Astrocyte of the spinal cord (primary cell): ENCODE data around the gene KRTAP10-10.

Experiments used
- DNase-seq: peaks from one replicate; pipeline ENCODE4 v3.0.0; 2011; ENCODE audit warnings: low read depth, low spot score
- H3K4me3 ChIP-seq: 2 replicates; pipeline ENCODE4 v1.5.1; 2011; ENCODE audit warnings: low read depth, mild to moderate bottlenecking, low read length, moderate library complexity
- in situ Hi-C: cut with HindIII; loops from 2 replicates; pipeline ENCODE4 v1.10.0; 2017; ENCODE audit warnings: low sequenced_read_pairs
- TF ChIP-seq, protein P1 (sequence below): IDR thresholded peaks from 2 replicates; pipeline ENCODE4 v1.5.1; 2012; ENCODE audit warnings: low read depth, mild to moderate bottlenecking, low read length, inconsistent platforms

Gene KRTAP10-10

DNA sequence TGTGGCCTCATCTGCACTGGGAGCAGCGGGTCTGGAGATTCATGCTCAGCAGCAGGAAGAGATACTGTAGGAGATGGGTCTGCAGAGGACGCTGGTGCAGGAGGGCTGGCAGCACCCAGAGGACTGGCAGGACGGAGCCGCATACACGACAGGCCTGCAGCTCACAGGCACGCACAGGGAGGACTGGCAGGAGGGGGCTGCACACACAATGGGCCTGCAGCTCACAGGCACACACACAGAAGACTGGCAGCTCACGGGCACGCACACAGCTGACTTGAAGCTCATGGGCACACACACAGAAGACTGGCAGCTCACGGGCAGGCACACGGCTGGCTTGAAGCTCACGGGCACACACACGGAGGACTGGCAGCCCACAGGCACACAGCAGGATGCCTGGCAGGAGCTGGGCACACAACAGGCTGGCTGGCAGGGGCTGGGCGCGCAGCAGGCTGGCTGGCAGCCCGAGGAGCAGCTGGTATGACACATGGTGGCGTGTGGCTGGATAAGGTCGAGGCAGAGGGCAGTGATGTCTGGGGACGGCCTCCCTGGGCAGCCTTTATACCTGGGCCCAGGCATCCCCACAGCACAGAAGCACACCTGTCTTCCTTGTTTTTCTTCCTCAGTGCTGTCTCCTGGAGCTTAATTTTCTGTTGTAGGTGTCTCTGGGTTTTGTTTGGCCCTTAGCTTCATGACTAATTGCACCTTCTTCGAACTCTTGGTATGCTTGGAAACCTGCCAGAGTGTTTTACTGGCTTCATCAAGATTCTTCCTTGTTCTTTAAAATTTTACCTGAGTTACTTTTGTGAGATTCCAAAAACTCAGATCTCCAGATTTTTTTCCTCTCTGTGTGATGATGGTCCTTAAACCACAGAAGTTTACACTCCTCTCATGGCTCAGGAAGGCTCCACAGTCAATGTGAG is 29.5 kb downstream of the KRTAP10-10 start, which contains the start of gene KRTAP12-2:
KRTAP12-2 (minus strand) TSS at position 527 of the 920 bp plus-strand sequence; CDS start at position 486, 41 bp downstream.
- DNase-seq = no peak
- no peak within 1 kb of the TSS for H3K4me3 ChIP-seq
- in situ Hi-C loops = no loop called here
- TF ChIP-seq, protein P1, sequence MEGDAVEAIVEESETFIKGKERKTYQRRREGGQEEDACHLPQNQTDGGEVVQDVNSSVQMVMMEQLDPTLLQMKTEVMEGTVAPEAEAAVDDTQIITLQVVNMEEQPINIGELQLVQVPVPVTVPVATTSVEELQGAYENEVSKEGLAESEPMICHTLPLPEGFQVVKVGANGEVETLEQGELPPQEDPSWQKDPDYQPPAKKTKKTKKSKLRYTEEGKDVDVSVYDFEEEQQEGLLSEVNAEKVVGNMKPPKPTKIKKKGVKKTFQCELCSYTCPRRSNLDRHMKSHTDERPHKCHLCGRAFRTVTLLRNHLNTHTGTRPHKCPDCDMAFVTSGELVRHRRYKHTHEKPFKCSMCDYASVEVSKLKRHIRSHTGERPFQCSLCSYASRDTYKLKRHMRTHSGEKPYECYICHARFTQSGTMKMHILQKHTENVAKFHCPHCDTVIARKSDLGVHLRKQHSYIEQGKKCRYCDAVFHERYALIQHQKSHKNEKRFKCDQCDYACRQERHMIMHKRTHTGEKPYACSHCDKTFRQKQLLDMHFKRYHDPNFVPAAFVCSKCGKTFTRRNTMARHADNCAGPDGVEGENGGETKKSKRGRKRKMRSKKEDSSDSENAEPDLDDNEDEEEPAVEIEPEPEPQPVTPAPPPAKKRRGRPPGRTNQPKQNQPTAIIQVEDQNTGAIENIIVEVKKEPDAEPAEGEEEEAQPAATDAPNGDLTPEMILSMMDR = no peak

DNA sequence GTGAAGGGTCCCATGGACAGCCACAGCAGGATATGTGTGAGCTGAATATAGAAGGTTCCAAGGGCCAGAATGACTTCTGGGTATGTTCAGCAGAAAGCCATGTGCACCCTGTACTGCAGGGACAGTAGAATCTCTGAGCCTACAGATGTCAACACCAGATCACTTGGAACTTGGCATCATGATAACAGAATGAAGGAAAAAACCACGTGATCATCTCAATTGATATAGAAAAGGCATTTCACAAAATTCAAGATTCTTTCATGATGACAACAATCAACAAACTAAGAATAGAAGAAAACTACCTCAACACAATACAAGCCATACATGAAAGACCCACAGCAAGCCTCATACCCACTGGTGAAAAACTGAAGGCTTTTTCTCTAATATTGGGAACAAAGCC is 30.5 kb downstream of the KRTAP10-10 start:
- TF ChIP-seq, protein P1 = no peak
- in situ Hi-C loops = no loop called here
- DNase-seq = no peak
- no peak overlapping the region for H3K4me3 ChIP-seq

DNA sequence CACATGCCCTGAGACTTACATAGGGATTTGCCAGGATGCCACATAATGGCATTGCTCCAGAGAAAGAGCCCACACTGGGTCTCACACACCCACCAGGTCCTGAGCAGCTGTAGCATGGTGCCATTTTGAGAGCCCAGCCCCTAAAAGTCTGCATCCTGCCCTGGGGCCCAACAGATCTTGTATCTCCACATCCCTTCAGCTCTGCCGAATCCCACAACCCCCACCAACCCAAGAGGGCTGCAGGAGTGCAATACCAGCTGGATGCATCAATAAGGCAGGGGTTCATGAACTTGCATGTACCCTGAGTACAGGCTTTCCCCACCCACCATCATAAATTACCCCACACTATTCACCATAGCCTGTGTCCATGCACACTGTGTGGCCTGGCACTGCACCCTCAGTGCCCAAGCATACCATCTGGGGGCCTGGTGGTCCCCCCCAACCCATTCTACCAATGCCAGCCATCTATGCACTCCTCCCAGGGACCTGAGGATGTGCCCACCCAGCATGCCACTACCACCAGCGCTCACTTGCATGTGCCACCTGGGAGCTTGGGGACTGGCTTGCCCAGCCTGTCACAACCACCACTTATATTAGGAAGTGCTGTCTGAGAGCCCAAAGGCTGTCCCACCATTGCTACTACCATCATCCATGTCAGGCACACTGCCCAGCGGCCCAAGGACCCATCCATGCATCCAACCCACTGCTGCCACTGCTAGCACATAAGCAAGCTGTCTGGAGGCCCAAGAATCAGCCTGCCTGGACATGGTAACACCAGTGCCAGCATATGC is 33.7 kb downstream of the KRTAP10-10 start:
- TF ChIP-seq, protein P1 = no peak
- no peak overlapping the region for H3K4me3 ChIP-seq
- DNase-seq = no peak
- in situ Hi-C loops = no loop called here

DNA sequence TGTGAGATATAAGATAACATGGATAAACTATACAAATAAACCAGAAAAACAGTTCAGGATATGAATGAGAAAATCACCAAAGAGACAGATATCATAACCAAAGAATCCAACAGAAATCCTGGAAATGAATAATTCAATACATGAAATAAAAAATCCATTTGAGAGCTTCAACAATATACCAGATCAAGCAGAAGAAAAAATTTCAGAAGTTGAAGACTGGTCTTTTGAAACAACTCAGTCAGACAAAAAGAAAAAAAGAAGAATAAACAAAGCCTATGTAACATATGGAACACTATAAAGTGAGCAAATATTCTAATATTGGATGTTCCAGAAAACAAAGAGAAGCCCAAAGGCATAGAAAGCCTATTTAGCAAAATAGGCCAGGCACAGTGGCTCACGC is 34.8 kb downstream of the KRTAP10-10 start:
- TF ChIP-seq, protein P1 = no peak
- in situ Hi-C loops = no loop called here
- no peak for DNase-seq
- H3K4me3 ChIP-seq = no peak overlapping the region

DNA sequence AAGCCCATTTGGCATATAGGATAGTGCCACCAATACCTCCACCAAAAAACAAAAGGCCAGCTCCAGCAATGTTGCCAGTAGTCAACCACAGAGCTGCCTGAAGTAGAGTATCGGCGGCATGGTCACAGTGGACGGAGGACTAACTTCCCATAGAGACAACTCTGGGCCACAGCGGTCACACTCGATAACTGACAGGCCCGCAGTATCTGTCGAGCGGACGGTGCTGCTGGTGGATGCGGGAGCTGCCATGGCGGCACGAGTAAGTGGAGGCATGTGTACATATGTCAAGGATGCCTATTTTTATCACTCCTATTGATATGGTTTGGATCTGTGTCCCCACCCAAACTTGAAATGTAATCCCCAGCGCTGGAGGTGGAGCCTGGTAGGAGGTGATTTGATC is 40.7 kb downstream of the KRTAP10-10 start:
- TF ChIP-seq, protein P1 = no peak
- in situ Hi-C loops = no loop called here
- DNase-seq = no peak
- no peak overlapping the region for H3K4me3 ChIP-seq

DNA sequence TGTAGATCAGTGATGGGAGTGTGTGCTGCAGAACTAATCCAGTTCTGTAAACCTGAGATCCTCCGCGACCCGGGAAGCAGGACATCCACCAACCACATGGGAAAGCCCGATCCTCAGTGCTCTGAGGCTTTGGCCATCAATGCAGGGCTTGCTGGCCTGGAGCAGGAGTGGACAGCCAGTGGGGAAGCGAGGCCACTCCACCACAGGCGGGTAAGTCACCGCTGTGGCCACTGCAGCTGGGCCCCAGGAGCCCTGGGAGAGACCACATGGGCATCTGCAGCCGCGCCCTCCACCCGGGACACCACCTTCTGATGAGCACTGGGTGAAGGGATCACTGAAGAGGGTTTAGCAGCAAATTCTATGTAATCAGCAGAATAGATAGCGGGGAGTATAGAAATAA is 44.0 kb downstream of the KRTAP10-10 start:
- TF ChIP-seq, protein P1 = no peak
- H3K4me3 ChIP-seq = no peak overlapping the region
- no peak for DNase-seq
- in situ Hi-C loops = no loop called here
